ENCODE results near the gene WDR33.

Gene WDR33

GRCh38 chr2:127661949-127662510 is 148.9 kb downstream of the WDR33 start:
- FAIRE-seq (no peak), DNase-seq (ENCODE audit: extremely low spot score, insufficient read length, low read depth) (no peak)

GRCh38 chr2:127661072-127661649 is 149.8 kb downstream of the WDR33 start:
- FAIRE-seq (no peak), DNase-seq (ENCODE audit: extremely low spot score, insufficient read length, low read depth) (no peak)

- FAIRE-seq (no peak), DNase-seq (ENCODE audit: extremely low spot score, insufficient read length, low read depth) (no peak)
Observed at GRCh38 chr2:127660291-127660578, 150.7 kb downstream of the WDR33 start.

- DNase-seq (ENCODE audit: extremely low spot score, insufficient read length, low read depth) (no peak), FAIRE-seq (no peak)
Observed at GRCh38 chr2:127659408-127660290, 151.3 kb downstream of the WDR33 start.

GRCh38 chr2:127658641-127659407 is 152.1 kb downstream of the WDR33 start:
- no peak for DNase-seq (ENCODE audit: extremely low spot score, insufficient read length, low read depth)
- no peak for FAIRE-seq

- no peak for FAIRE-seq
- DNase-seq (ENCODE audit: extremely low spot score, insufficient read length, low read depth): no peak
Observed at GRCh38 chr2:127658146-127658545, 152.8 kb downstream of the WDR33 start.

- FAIRE-seq (no peak), DNase-seq (ENCODE audit: extremely low spot score, insufficient read length, low read depth) (no peak)
Observed at GRCh38 chr2:127657232-127657595, 153.8 kb downstream of the WDR33 start.

- FAIRE-seq: no peak
- no peak for DNase-seq (ENCODE audit: extremely low spot score, insufficient read length, low read depth)
Observed at GRCh38 chr2:127656569-127657231, 154.3 kb downstream of the WDR33 start.

- no peak for FAIRE-seq
- no peak for DNase-seq (ENCODE audit: extremely low spot score, insufficient read length, low read depth)
Observed at GRCh38 chr2:127655209-127656073, 155.5 kb downstream of the WDR33 start.

- no peak for FAIRE-seq
- no peak for DNase-seq (ENCODE audit: extremely low spot score, insufficient read length, low read depth)
Observed at GRCh38 chr2:127654838-127655175, 156.2 kb downstream of the WDR33 start.

GRCh38 chr2:127654084-127654837 is 156.7 kb downstream of the WDR33 start:
- DNase-seq (ENCODE audit: extremely low spot score, insufficient read length, low read depth) (no peak), FAIRE-seq (no peak)

- DNase-seq (ENCODE audit: extremely low spot score, insufficient read length, low read depth) (no peak), FAIRE-seq (no peak)
Observed at GRCh38 chr2:127653421-127654083, 157.4 kb downstream of the WDR33 start.

GRCh38 chr2:127652786-127653357 is 158.1 kb downstream of the WDR33 start:
- FAIRE-seq (no peak), DNase-seq (ENCODE audit: extremely low spot score, insufficient read length, low read depth) (no peak)

- no peak for DNase-seq (ENCODE audit: extremely low spot score, insufficient read length, low read depth)
- no peak for FAIRE-seq
Observed at GRCh38 chr2:127651971-127652550, 158.9 kb downstream of the WDR33 start.

GRCh38 chr2:127651381-127651809 is 159.6 kb downstream of the WDR33 start:
- no peak for FAIRE-seq
- no peak for DNase-seq (ENCODE audit: extremely low spot score, insufficient read length, low read depth)

Data from GM18507 (cell line).